HCT116 (cell line): ENCODE results near the gene BCKDHB. TPM values are rescaled to one million over a fixed set of nuclear protein-coding genes. Genes with fewer than 3 reads are reported as not detected.

Experiments
- ATAC-seq: fragments of 200-7000 bp; cut with Tn5 transposase; 2 replicates; pipeline ENCODE4 v1.9.1; 2020; ENCODE audit warnings: mild to moderate bottlenecking, moderate library complexity
- BruUV-seq: library from RNA; stranded (reverse); fragments of 400-500 nt; replicated peaks from 2 replicates; lab custom pipeline; 2021; lab: Mats Ljungman, UMichigan
- CTCF ChIA-PET: fragments of 300-600 bp; sonication (Branson Sonifier 250); formaldehyde crosslinking; loops from one replicate; lab custom pipeline; 2021; ENCODE audit warnings: antibody characterized with exemption; lab: Charles Lee
- POLR2A ChIA-PET: fragments of 300-600, 350-600 bp; sonication (Branson Sonifier 250); formaldehyde crosslinking; loops from one replicate; lab custom pipeline; 2021; ENCODE audit warnings: antibody characterized with exemption; lab: Charles Lee
- RAD21 ChIA-PET, 2 experiments: fragments of 300-600 bp; sonication (Branson Sonifier 250); formaldehyde crosslinking; loops; one replicate each; lab custom pipeline; 2023; ENCODE audit warnings: low total read pairs in 2 of 2; ENCODE audit not compliant: uncharacterized antibody in 2 of 2, unreplicated experiment in 2 of 2, low non-redundant PET in 1 of 2; lab: Charles Lee
- DNase-seq: peaks from one replicate; pipeline ENCODE4 v3.0.0-alpha.2; 2010; ENCODE audit warnings: low read depth, low spot score
- H2AFZ ChIP-seq: fragments of 200-600 bp; shearing (Covaris generic), sonication (generic); 2 replicates; pipeline ENCODE4 v1.6.1; 2017; ENCODE audit warnings: low read depth, mixed run types, mixed read lengths, antibody characterized with exemption, low read length; ENCODE audit not compliant: poor library complexity, severe bottlenecking
- H3K27ac ChIP-seq: 2 replicates; pipeline ENCODE4 v1.5.1; 2012; ENCODE audit warnings: low read depth, low read length
- H3K27me3 ChIP-seq: fragments of 200-600 bp; sonication (generic); 2 replicates; pipeline ENCODE4 v1.6.1; 2016; ENCODE audit warnings: mixed run types, low read length, mixed read lengths; ENCODE audit not compliant: insufficient read depth
- H3K36me3 ChIP-seq, 2 experiments: fragments of 200-500 bp in 1 of 2; fragments of 200-600 bp in 1 of 2; sonication (Bioruptor generic) in 1 of 2; sonication (generic) in 1 of 2; 2 replicates each; pipeline versions ENCODE4 v1.5.1 to v1.6.1; 2014 to 2016; ENCODE audit warnings: low read length in 2 of 2, inconsistent platforms in 1 of 2, mixed read lengths in 1 of 2, mixed run types in 1 of 2; ENCODE audit not compliant: insufficient read depth in 2 of 2, control insufficient read depth in 1 of 2
- H3K4me1 ChIP-seq, 2 experiments: fragments of 200-600 bp in 1 of 2; sonication (generic) in 1 of 2; 2 replicates each; pipeline versions ENCODE4 v1.5.1 to v1.6.1; 2012 to 2017; ENCODE audit warnings: low read length in 2 of 2, inconsistent platforms in 1 of 2, mild to moderate bottlenecking in 1 of 2, mixed read lengths in 1 of 2, mixed run types in 1 of 2, moderate library complexity in 1 of 2; ENCODE audit not compliant: insufficient read depth in 2 of 2, control insufficient read depth in 1 of 2
- H3K4me2 ChIP-seq: fragments of 200-600 bp; sonication (generic); 2 replicates; pipeline ENCODE4 v1.6.1; 2017; ENCODE audit warnings: mixed run types, low read length, mixed read lengths
- H3K4me3 ChIP-seq, 2 experiments: fragments of 200-600 bp in 1 of 2; sonication (generic) in 1 of 2; replicated peaks in 1 of 2; 2 replicates each; pipeline ENCODE4 v1.5.1; 2011 to 2016; ENCODE audit warnings: low read length in 2 of 2, control low read depth in 1 of 2, low read depth in 1 of 2, mild to moderate bottlenecking in 1 of 2, mixed read lengths in 1 of 2, mixed run types in 1 of 2
- H3K79me2 ChIP-seq: fragments of 200-600 bp; sonication (generic); 2 replicates; pipeline ENCODE4 v1.6.1; 2017; ENCODE audit warnings: mild to moderate bottlenecking, mixed run types, low read length, moderate library complexity, mixed read lengths; ENCODE audit not compliant: insufficient read depth
- H3K9ac ChIP-seq: fragments of 200-600 bp; sonication (generic); 2 replicates; pipeline ENCODE4 v1.6.1; 2016; ENCODE audit warnings: low read length, mixed read lengths
- H3K9me2 ChIP-seq: fragments of 200-600 bp; sonication (generic), shearing (Covaris generic); 2 replicates; pipeline ENCODE4 v1.6.1; 2017; ENCODE audit warnings: mixed run types, mild to moderate bottlenecking, moderate library complexity; ENCODE audit not compliant: insufficient read depth
- H3K9me3 ChIP-seq, 2 experiments: fragments of 200-500 bp in 1 of 2; fragments of 200-600 bp in 1 of 2; sonication (Bioruptor generic) in 1 of 2; sonication (generic) in 1 of 2; 2 replicates each; pipeline ENCODE4 v1.6.1; 2014 to 2017; ENCODE audit warnings: low read length in 2 of 2, mixed read lengths in 2 of 2, inconsistent platforms in 1 of 2, low read depth in 1 of 2, mild to moderate bottlenecking in 1 of 2, mixed run types in 1 of 2, moderate library complexity in 1 of 2; ENCODE audit not compliant: control insufficient read depth in 1 of 2, insufficient read depth in 1 of 2
- H4K20me1 ChIP-seq: fragments of 200-600 bp; sonication (generic), shearing (Covaris generic); 2 replicates; pipeline ENCODE4 v1.6.1; 2017; ENCODE audit warnings: mixed run types, mild to moderate bottlenecking, moderate library complexity; ENCODE audit not compliant: insufficient read depth
- ELF1 ChIP-seq: IDR thresholded peaks from 2 replicates; pipeline ENCODE4 v1.6.1; 2012; ENCODE audit warnings: low read depth, borderline replicate concordance
- JUND ChIP-seq: IDR thresholded peaks from 2 replicates; pipeline ENCODE4 v1.6.1; 2012
- POLR2AphosphoS5 ChIP-seq: IDR thresholded peaks from 2 replicates; pipeline ENCODE4 v1.6.1; 2011; ENCODE audit warnings: mild to moderate bottlenecking, low read depth, low read length, moderate library complexity
- SIN3A ChIP-seq: IDR thresholded peaks from 2 replicates; pipeline ENCODE4 v1.6.1; 2012; ENCODE audit warnings: low read depth
- SP1 ChIP-seq: IDR thresholded peaks from 2 replicates; pipeline ENCODE4 v1.6.1; 2012; ENCODE audit warnings: low read depth
- TCF7L2 ChIP-seq: IDR thresholded peaks from 2 replicates; pipeline ENCODE4 v1.7.0; 2011; ENCODE audit warnings: borderline replicate concordance, inconsistent platforms; ENCODE audit not compliant: insufficient read depth, insufficient read length; ENCODE audit errors: extremely low read depth
- YY1 ChIP-seq: IDR thresholded peaks from 2 replicates; pipeline ENCODE4 v1.6.1; 2011; ENCODE audit warnings: low read length, low read depth, moderate library complexity, mild to moderate bottlenecking; ENCODE audit not compliant: insufficient replicate concordance; ENCODE audit errors: extremely low read depth
- intact Hi-C: fragments of 100-400 bp; cut with micrococcal nuclease; formaldehyde crosslinking; loops from 2 replicates; pipeline ENCODE4 v1.10.0; 2022
- total RNA-seq: library from RNA; stranded (reverse); gene quantifications from one replicate; pipeline ENCODE4 v1.2.1, GENCODE V29; 2021; ENCODE audit not compliant: unreplicated experiment
- TF ChIP-seq, protein P1 (sequence below): IDR thresholded peaks from 2 replicates; pipeline ENCODE4 v1.6.1; 2012; ENCODE audit warnings: low read depth

BCKDHB gene
- total RNA-seq, 1 experiment from 2014 or later = 11.2 TPM

DNA sequence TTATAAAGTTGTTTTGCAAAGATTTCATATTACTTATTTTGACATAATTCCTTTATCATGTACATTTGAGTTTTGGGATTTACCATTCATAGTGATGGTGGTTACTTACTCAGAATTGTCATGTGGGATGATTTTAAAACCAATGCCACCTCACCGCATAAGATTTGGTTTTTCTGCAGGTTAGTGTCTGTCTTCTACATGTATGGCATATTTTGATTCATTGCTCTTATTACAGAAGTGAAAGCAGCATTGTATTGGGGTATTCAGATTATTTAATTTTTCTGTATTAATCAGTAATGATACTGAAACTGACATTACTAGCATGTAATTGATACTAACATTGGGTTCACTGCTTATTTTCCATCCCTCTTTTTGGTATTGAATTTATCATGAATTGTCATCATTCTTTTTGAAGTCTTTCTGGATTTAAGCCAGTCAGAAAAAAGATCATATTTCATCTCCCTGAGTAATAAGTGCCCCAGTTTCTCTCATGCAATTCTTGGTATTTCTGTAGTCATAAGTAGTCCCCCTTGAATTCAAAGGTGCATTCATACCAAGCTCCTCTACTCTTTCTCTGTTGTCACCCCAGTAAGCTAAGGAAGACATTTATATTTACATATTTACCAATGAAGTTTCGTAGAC lies 176.6 kb downstream of the BCKDHB start:
- Histone ChIP-seq H3K4me2 (no peak overlapping the region), H3K4me1 (no peaks in the 10 kb centered on the region), H3K36me3 (no peaks in the 10 kb centered on the region), H3K4me3 (no peak overlapping the region), H3K9me2 (no peaks in the 10 kb centered on the region), H3K27me3 (no peaks in the 10 kb centered on the region), H2AFZ (no peak overlapping the region), H3K9ac (no peak overlapping the region), H3K9me3 (no peaks in the 10 kb centered on the region), H3K79me2 (no peaks in the 10 kb centered on the region)
- BruUV-seq = no TSS peak
- RAD21 ChIA-PET = no interaction called here
- DNase-seq (no peak), ATAC-seq (no peak)
- CTCF ChIA-PET = no interaction called here
- intact Hi-C loops = no loop called here
- POLR2A ChIA-PET = no interaction called here
- TF ChIP-seq, protein P1, sequence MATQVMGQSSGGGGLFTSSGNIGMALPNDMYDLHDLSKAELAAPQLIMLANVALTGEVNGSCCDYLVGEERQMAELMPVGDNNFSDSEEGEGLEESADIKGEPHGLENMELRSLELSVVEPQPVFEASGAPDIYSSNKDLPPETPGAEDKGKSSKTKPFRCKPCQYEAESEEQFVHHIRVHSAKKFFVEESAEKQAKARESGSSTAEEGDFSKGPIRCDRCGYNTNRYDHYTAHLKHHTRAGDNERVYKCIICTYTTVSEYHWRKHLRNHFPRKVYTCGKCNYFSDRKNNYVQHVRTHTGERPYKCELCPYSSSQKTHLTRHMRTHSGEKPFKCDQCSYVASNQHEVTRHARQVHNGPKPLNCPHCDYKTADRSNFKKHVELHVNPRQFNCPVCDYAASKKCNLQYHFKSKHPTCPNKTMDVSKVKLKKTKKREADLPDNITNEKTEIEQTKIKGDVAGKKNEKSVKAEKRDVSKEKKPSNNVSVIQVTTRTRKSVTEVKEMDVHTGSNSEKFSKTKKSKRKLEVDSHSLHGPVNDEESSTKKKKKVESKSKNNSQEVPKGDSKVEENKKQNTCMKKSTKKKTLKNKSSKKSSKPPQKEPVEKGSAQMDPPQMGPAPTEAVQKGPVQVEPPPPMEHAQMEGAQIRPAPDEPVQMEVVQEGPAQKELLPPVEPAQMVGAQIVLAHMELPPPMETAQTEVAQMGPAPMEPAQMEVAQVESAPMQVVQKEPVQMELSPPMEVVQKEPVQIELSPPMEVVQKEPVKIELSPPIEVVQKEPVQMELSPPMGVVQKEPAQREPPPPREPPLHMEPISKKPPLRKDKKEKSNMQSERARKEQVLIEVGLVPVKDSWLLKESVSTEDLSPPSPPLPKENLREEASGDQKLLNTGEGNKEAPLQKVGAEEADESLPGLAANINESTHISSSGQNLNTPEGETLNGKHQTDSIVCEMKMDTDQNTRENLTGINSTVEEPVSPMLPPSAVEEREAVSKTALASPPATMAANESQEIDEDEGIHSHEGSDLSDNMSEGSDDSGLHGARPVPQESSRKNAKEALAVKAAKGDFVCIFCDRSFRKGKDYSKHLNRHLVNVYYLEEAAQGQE = no peak
- TF ChIP-seq ELF1 (no peak), TCF7L2 (no peak), POLR2AphosphoS5 (no peak), JUND (no peak), SP1 (no peak), SIN3A (no peak), YY1 (no peak)
- TF ChIP-seq, all 23 proteins: peak for 0
- Histone ChIP-seq H4K20me1 (no peaks in the 10 kb centered on the region), H3K27ac (no peak overlapping the region)
